WTC11 (cell line): ENCODE measurements around the gene EP400. TPM values are rescaled to one million over a fixed set of nuclear protein-coding genes. Genes with fewer than 3 reads are reported as not detected.

Experiments
- ATAC-seq: fragments of 200-7000 bp; cut with Tn5 transposase; 2 replicates; pipeline ENCODE4 v1.10.0; 2021; ENCODE audit warnings: mild to moderate bottlenecking, moderate library complexity
- CTCF ChIA-PET: fragments of 300-600 bp; sonication (Branson Sonifier 250); formaldehyde crosslinking; loops from one replicate; lab custom pipeline; 2021; ENCODE audit warnings: antibody characterized with exemption; lab: Charles Lee
- POLR2A ChIA-PET: fragments of 350-600 bp; sonication (Branson Sonifier 250); formaldehyde crosslinking; loops from one replicate; lab custom pipeline; 2021; ENCODE audit warnings: antibody characterized with exemption; lab: Charles Lee
- DNase-seq: peaks from one replicate; pipeline ENCODE4 v3.0.0; 2021; ENCODE audit warnings: low spot score
- H3K27ac Mint-ChIP-seq: 2 replicates; pipeline ENCODE4 v1.8.0; 2021; ENCODE audit warnings: mixed read lengths
- H3K27me3 Mint-ChIP-seq: 2 replicates; pipeline ENCODE4 v1.8.0; 2021; ENCODE audit warnings: low read depth, mild to moderate bottlenecking, moderate library complexity, mixed read lengths
- H3K36me3 Mint-ChIP-seq: 2 replicates; pipeline ENCODE4 v1.8.0; 2021; ENCODE audit warnings: mixed read lengths
- H3K4me1 Mint-ChIP-seq: 2 replicates; pipeline ENCODE4 v1.8.0; 2022; ENCODE audit warnings: mixed read lengths
- H3K4me3 Mint-ChIP-seq: 2 replicates; pipeline ENCODE4 v1.8.0; 2021; ENCODE audit warnings: mild to moderate bottlenecking, moderate library complexity, mixed read lengths
- H3K9me3 Mint-ChIP-seq: 2 replicates; pipeline ENCODE4 v1.8.0; 2021; ENCODE audit warnings: mixed read lengths
- ARID4B ChIP-seq: sonication (generic); formaldehyde crosslinking; IDR thresholded peaks from 2 replicates; pipeline ENCODE4 v1.8.0; 2023; ENCODE audit warnings: missing genetic modification reagents, mild to moderate bottlenecking, borderline replicate concordance
- ATF6 ChIP-seq: sonication (generic); formaldehyde crosslinking; IDR thresholded peaks from 2 replicates; pipeline ENCODE4 v1.8.1; 2023; ENCODE audit warnings: mild to moderate bottlenecking, missing genetic modification reagents
- ERG ChIP-seq: fragments of 250-450 bp; sonication (Bioruptor Pico); IDR thresholded peaks from 2 replicates; pipeline ENCODE4 v1.8.0; 2021; ENCODE audit warnings: mild to moderate bottlenecking
- ESRRA ChIP-seq: sonication (generic); formaldehyde crosslinking; IDR thresholded peaks from 2 replicates; pipeline ENCODE4 v1.8.1; 2022; ENCODE audit warnings: mild to moderate bottlenecking, missing genetic modification reagents, borderline replicate concordance
- FOXP1 ChIP-seq: sonication (generic); formaldehyde crosslinking; IDR thresholded peaks from 2 replicates; pipeline ENCODE4 v1.8.0; 2022; ENCODE audit warnings: missing genetic modification reagents, mild to moderate bottlenecking, moderate library complexity, borderline replicate concordance
- GABPB1 ChIP-seq: sonication (generic); formaldehyde crosslinking; IDR thresholded peaks from 2 replicates; pipeline ENCODE4 v1.8.1; 2023; ENCODE audit warnings: mild to moderate bottlenecking, missing genetic modification reagents
- GTF2I ChIP-seq: fragments of 250-450 bp; sonication (Bioruptor Pico); conservative IDR thresholded peaks from 2 replicates; pipeline ENCODE4 v1.4.0; 2021; ENCODE audit warnings: mild to moderate bottlenecking
- IRF2 ChIP-seq: sonication (generic); formaldehyde crosslinking; IDR thresholded peaks from 2 replicates; pipeline ENCODE4 v1.8.0; 2022; ENCODE audit warnings: low read depth, missing genetic modification reagents, borderline replicate concordance
- MXD4 ChIP-seq: fragments of 250-450 bp; sonication (Bioruptor Pico); IDR thresholded peaks from 2 replicates; pipeline ENCODE4 v1.8.0; 2021; ENCODE audit warnings: mild to moderate bottlenecking, moderate library complexity, borderline replicate concordance
- MYBL2 ChIP-seq: sonication (generic); formaldehyde crosslinking; IDR thresholded peaks from 2 replicates; pipeline ENCODE4 v1.8.1; 2023; ENCODE audit warnings: mild to moderate bottlenecking, moderate library complexity, missing genetic modification reagents
- NR1H2 ChIP-seq: sonication (generic); formaldehyde crosslinking; IDR thresholded peaks from 2 replicates; pipeline ENCODE4 v1.9.0; 2021; ENCODE audit warnings: mild to moderate bottlenecking, moderate library complexity, missing genetic modification reagents
- PREB ChIP-seq: sonication (generic); formaldehyde crosslinking; IDR thresholded peaks from 2 replicates; pipeline ENCODE4 v1.8.1; 2022; ENCODE audit warnings: mild to moderate bottlenecking, missing genetic modification reagents, moderate library complexity, borderline replicate concordance
- ZNF281 ChIP-seq: sonication (generic); formaldehyde crosslinking; IDR thresholded peaks from 2 replicates; pipeline ENCODE4 v1.8.0; 2023; ENCODE audit warnings: mild to moderate bottlenecking, missing genetic modification reagents
- ZNF425 ChIP-seq: fragments of 250-450 bp; sonication (Bioruptor Pico); conservative IDR thresholded peaks from 2 replicates; pipeline ENCODE4 v1.9.0; 2021; ENCODE audit warnings: mild to moderate bottlenecking
- ZNF512 ChIP-seq: sonication (generic); formaldehyde crosslinking; IDR thresholded peaks from 2 replicates; pipeline ENCODE4 v1.8.1; 2022; ENCODE audit warnings: missing genetic modification reagents, borderline replicate concordance
- total RNA-seq: library from RNA; stranded (reverse); gene quantifications from 3 replicates; pipeline ENCODE4 v1.2.3, GENCODE V29; 2021

The EP400 gene
- total RNA-seq, 1 experiment from 2014 or later = 75.8 TPM

GRCh38 chr12:132110677-132111076 lies 160.9 kb downstream of the EP400 start (continued):
- TF ChIP-seq ATF6 (CRISPR knock-in tag) = no peak
- no peak for TF ChIP-seq IRF2 (CRISPR knock-in tag)
- no peak for TF ChIP-seq ZNF425 (CRISPR knock-in tag)

- no peak for DNase-seq
- no peaks in the 10 kb centered on the region; the same call in 1 of the 2 replicates for H3K4me1 Mint-ChIP-seq
- H3K27me3 Mint-ChIP-seq = no peaks in the 10 kb centered on the region
- H3K27ac Mint-ChIP-seq = no peak overlapping the region
- H3K36me3 Mint-ChIP-seq = peaks cover 41% of the 10 kb centered on the region
- no peak for ATAC-seq
- POLR2A ChIA-PET = no interaction called here
- CTCF ChIA-PET = no interaction called here
- H3K4me3 Mint-ChIP-seq = no peak overlapping the region
- no peaks in the 10 kb centered on the region for H3K9me3 Mint-ChIP-seq
- TF ChIP-seq GTF2I (CRISPR knock-in tag) (no peak), FOXP1 (CRISPR knock-in tag) (no peak), GABPB1 (CRISPR knock-in tag) (no peak), ZNF512 (CRISPR knock-in tag) (no peak), ESRRA (no peak), MXD4 (CRISPR knock-in tag) (no peak), PREB (no peak), MYBL2 (CRISPR knock-in tag) (no peak), NR1H2 (CRISPR knock-in tag) (no peak), ZNF281 (no peak), ZNF425 (CRISPR knock-in tag) (no peak), ERG (no peak), ARID4B (CRISPR knock-in tag) (no peak)
Measured at GRCh38 chr12:132111654-132112304, 162.0 kb downstream of the EP400 start.
